ENCODE measurements around the gene GOLGA8O. TPM values are rescaled to one million over a fixed set of nuclear protein-coding genes. Genes with fewer than 3 reads are reported as not detected.
"Not testable (repeated sequence)": the region's sequence is repeated elsewhere in the genome, so short reads cannot be mapped to it uniquely, and the experiment has no call there.

The GOLGA8O gene
- total RNA-seq, 1 donor from 2014 or later, result 0.46 TPM

DNA sequence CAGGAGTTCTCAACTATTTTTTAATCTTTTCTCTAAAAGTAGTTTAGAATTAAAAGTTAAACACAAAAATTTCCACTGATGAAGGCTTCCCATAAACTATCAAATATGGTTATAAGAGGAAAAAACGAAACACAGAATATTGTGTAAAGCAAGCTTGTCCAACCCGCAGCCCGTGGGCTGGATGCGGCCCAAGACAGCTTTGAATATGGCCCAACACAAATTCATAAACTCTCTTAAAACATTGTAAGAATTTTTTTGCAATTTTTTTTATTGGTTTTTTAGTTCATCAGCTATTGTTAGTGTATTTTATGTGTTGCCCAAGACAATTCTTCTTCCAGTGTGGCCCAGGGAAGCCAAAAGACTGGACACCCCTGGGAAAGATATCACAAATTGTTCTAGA is 28.9 kb downstream of the GOLGA8O start:
- not testable (repeated sequence) for H3K4me1 Mint-ChIP-seq (ENCODE audit: unreplicated experiment); H3K36me3 Mint-ChIP-seq (ENCODE audit: low read depth, unreplicated experiment); H3K4me3 Mint-ChIP-seq (ENCODE audit: unreplicated experiment); H3K9me3 Mint-ChIP-seq (ENCODE audit: unreplicated experiment); DNase-seq (ENCODE audit: low spot score); H3K27me3 Mint-ChIP-seq (ENCODE audit: unreplicated experiment); H3K27ac Mint-ChIP-seq (ENCODE audit: unreplicated experiment)

DNA sequence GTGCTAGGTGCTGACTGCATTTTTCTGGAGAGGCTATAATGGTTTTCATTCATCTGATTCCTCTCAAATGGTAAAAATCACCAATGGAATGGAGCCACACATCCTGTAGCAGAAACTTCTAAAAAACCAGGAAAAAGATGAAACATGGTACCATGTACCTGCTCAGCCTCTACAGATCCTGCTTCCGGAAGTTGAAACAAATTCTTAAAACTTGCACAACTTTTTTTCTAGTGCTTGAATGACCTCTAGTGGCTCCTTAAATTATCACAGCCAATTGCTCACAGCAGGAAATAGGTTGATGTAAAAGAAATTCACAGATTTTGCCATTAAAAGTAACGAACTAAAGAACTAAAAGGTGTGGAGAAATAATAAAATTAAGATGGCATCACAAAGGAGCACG is 47.5 kb downstream of the GOLGA8O start:
- H3K4me3 Mint-ChIP-seq (ENCODE audit: unreplicated experiment); H3K4me1 Mint-ChIP-seq (ENCODE audit: unreplicated experiment); H3K27ac Mint-ChIP-seq (ENCODE audit: unreplicated experiment); H3K27me3 Mint-ChIP-seq (ENCODE audit: unreplicated experiment); H3K9me3 Mint-ChIP-seq (ENCODE audit: unreplicated experiment); H3K36me3 Mint-ChIP-seq (ENCODE audit: low read depth, unreplicated experiment); DNase-seq (ENCODE audit: low spot score): not testable (repeated sequence)

DNA sequence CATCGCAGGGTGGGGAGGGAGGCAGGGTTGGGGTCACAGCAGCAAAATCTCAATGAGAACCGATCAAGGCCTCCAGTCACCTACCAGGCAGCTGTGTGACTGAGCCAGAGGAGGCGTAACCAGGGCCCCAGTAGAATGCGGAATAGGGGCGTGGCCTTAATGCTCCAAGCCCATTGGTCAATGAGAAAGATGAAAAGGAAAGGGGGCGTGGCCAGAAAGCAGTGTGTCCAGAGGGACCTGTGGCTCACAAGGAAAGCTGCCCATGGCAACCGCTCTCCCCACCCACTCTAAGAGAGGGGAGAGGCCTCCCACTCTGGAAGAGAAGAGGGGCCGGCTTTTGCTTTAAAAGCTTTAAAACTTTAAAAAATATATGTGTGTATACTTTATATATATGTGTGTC is 52.2 kb downstream of the GOLGA8O start, which contains the start of gene GOLGA8K:
TSS of gene GOLGA8K (minus strand) at position 101 of the 400 bp plus-strand sequence. CDS start at position 3, 98 bp downstream.
- not testable (repeated sequence) for H3K27me3 Mint-ChIP-seq (ENCODE audit: unreplicated experiment); H3K4me3 Mint-ChIP-seq (ENCODE audit: unreplicated experiment); DNase-seq (ENCODE audit: low spot score); H3K9me3 Mint-ChIP-seq (ENCODE audit: unreplicated experiment); H3K4me1 Mint-ChIP-seq (ENCODE audit: unreplicated experiment); H3K27ac Mint-ChIP-seq (ENCODE audit: unreplicated experiment); H3K36me3 Mint-ChIP-seq (ENCODE audit: low read depth, unreplicated experiment)

DNA sequence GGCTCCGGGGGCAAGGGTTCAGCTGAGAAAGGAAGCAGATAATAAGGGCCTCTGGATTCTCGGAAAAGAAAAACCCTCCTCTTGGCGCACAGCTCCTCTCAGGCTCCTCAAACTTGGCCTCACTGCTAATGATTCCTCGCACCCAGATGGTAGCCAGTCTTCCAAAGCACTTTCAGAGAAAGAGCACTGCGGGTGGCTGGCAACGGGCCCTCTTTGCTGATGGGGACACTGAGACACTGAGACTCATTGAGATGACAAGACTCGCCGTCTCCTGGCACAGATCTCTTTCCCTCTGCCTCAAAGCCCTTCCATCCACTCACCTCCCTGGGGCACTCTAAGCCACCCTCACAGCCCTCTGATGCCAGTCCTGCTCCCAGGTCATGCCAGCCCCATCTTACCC is 58.9 kb downstream of the GOLGA8O start:
- not testable (repeated sequence) for H3K4me1 Mint-ChIP-seq (ENCODE audit: unreplicated experiment); H3K36me3 Mint-ChIP-seq (ENCODE audit: low read depth, unreplicated experiment); H3K27me3 Mint-ChIP-seq (ENCODE audit: unreplicated experiment); DNase-seq (ENCODE audit: low spot score); H3K27ac Mint-ChIP-seq (ENCODE audit: unreplicated experiment); H3K9me3 Mint-ChIP-seq (ENCODE audit: unreplicated experiment); H3K4me3 Mint-ChIP-seq (ENCODE audit: unreplicated experiment)

Other genes starting within 250 kb of the GOLGA8O start
- 0.31 TPM for gene GOLGA8K, start 52.3 kb downstream of the GOLGA8O start, total RNA-seq (ENCODE audit: unreplicated experiment)
- 2.3 TPM for gene GOLGA8N, start 137.8 kb upstream of the GOLGA8O start, total RNA-seq (ENCODE audit: unreplicated experiment)
- 19.7 TPM for gene ARHGAP11A, start 159.9 kb upstream of the GOLGA8O start, total RNA-seq (ENCODE audit: unreplicated experiment)
- gene SCG5, start 186.1 kb upstream of the GOLGA8O start, total RNA-seq (ENCODE audit: unreplicated experiment), result 15.6 TPM

All from endothelial cell (in vitro differentiated cells).